Heart right ventricle (tissue), 16 donors: ENCODE data around the gene MBP. TPM values are rescaled to one million over a fixed set of nuclear protein-coding genes. Genes with fewer than 3 reads are reported as not detected.

Experiments
- ATAC-seq, 8 donors: fragments of 200-7000 bp; cut with Tn5 transposase; one replicate each; pipeline ENCODE4 v1.9.1; 2020; ENCODE audit warnings: mild to moderate bottlenecking in 8 of 8, moderate library complexity in 8 of 8, moderate number of reproducible peaks in 1 of 8
- DNase-seq, 2 donors: peaks; one replicate each; pipeline ENCODE4 v3.0.0-alpha.2; 2020
- H3K27ac ChIP-seq, 10 donors: fragments of 200-600 bp; sonication (generic) in 2 of 10; one replicate each; pipeline versions ENCODE4 v1.5.0 to v1.8.0; 2020 to 2022; ENCODE audit warnings: mild to moderate bottlenecking in 3 of 10
- H3K27me3 ChIP-seq, 7 donors: fragments of 200-600 bp; one replicate each; pipeline ENCODE4 v1.8.0; 2021 to 2022; ENCODE audit warnings: mild to moderate bottlenecking in 2 of 7
- H3K36me3 ChIP-seq, 9 donors: fragments of 200-600 bp; sonication (generic) in 1 of 9; one replicate each; pipeline versions ENCODE4 v1.5.0 to v1.8.0; 2020 to 2022; ENCODE audit warnings: mild to moderate bottlenecking in 2 of 9
- H3K4me1 ChIP-seq, 9 donors: fragments of 200-600 bp; sonication (generic) in 1 of 9; one replicate each; pipeline versions ENCODE4 v1.5.0 to v1.8.0; 2020 to 2022; ENCODE audit warnings: mild to moderate bottlenecking in 4 of 9
- H3K4me3 ChIP-seq, 10 donors: fragments of 200-600 bp; sonication (generic) in 2 of 10; one replicate each; pipeline versions ENCODE4 v1.5.0 to v1.8.0; 2020 to 2022; ENCODE audit warnings: mild to moderate bottlenecking in 7 of 10, moderate library complexity in 2 of 10
- H3K9me3 ChIP-seq, 11 donors: fragments of 200-600 bp in 10 of 11; sonication (generic) in 2 of 11; one replicate each; pipeline versions ENCODE4 v1.5.0 to v1.8.0; 2013 to 2022; ENCODE audit warnings: mild to moderate bottlenecking in 2 of 11, control low read depth in 1 of 11, moderate library complexity in 1 of 11
- WGBS, 2 donors: extraction: QIAGEN DNeasy Blood & Tissue Kit; methylation state at CpG; one replicate each; pipeline ENCODE4 v1.1.7; 2013; ENCODE audit warnings: inconsistent platforms in 1 of 2; 5-methylcytosine and 5-hydroxymethylcytosine counted together
- intact Hi-C, 10 donors: fragments of 100-400 bp; cut with DNase I; formaldehyde crosslinking; loops; one replicate each; pipeline versions ENCODE4 v1.11.1 to v1.14.2; 2022
- polyA plus RNA-seq, 2 donors: library from polyadenylated mRNA; stranded (reverse); fragments of 200-250 nt; gene quantifications; one replicate each; pipeline ENCODE4 v1.2.3, GENCODE V29; 2013
- total RNA-seq, 10 donors: library from RNA; stranded (reverse); fragmentation: NEBNext Ultra II Directional in 3 of 10; extraction: Animal tissue kit (Norgen Biotek cat#: 25700) in 3 of 10; gene quantifications; one replicate each; pipeline versions ENCODE4 v1.2.1 to v1.2.4, GENCODE V29; 2021 to 2023
- TF ChIP-seq, protein P1 (sequence below), 9 donors: fragments of 200-600 bp; sonication (generic) in 2 of 9; IDR thresholded peaks; one replicate each; pipeline versions ENCODE4 v1.5.0 to v1.8.0; 2021 to 2022; ENCODE audit warnings: antibody characterized with exemption in 9 of 9, mild to moderate bottlenecking in 5 of 9, moderate library complexity in 1 of 9
- donor health status: Arrhythmogenic right ventricular cardiomyopathy.
- donor health status: ischemic (EF 13 %, LVEDD 7.1; RV severe dilation, severe dysfunction).
- donor health status: healthy with polysubstance abuse.
- donor health status: DM: no; HTN: yes; CAD: no.
- donor health status: DM: no; HTN: no; CAD: no.
- donor health status: ischemic (EF 25% LVEDD 6.9; RV normal size, moderate dysfunction).
- donor health status: ischemic (EF 25% LVEDD 5.7; RV mildly dilated, moderate dysfunction).
- donor health status: healthy.
- donor health status: DM: yes; HTN: yes; CAD: no.
- donor health status: Ischemic cardiomyopathy.
- donor health status: ischemic (EF 35%, LVEDD 5.7; RV mildly dilated, moderate dysfunction).
- donor health status: nonischemic (EF 11% LVEDD 7.7; RV severe dilation, severe dysfunction).
- donor health status: DM: yes; HTN: yes; CAD: no.
- donor health status: PGD.
- donor health status: ischemic (EF 29% LVEDD 5.4; RV normal size, mild dysfunction).
- donor health status: nonischemic (EF 23%, LVEDD 6.1; RV moderate dilation, normal function).

Gene MBP
- total and polyA plus RNA-seq, 12 donors: 3.0 to 70.8 (median 43.9) TPM

- Histone ChIP-seq H3K36me3 (no peaks in the 10 kb centered on the region), H3K9me3 (no peaks in the 10 kb centered on the region), H3K4me3 (no peak overlapping the region), H3K4me1 (peaks cover 0 to 20% (median 0%) of the 10 kb centered on the region in 9 donors), H3K27ac (no peak overlapping the region), H3K27me3 (peaks cover 0 to 25% (median 6%) of the 10 kb centered on the region in 7 donors)
- 77 to 78% methylated on average over 8 of the region's 8 CpGs for WGBS, 2 donors
- DNase-seq: no peak
- TF ChIP-seq, protein P1, sequence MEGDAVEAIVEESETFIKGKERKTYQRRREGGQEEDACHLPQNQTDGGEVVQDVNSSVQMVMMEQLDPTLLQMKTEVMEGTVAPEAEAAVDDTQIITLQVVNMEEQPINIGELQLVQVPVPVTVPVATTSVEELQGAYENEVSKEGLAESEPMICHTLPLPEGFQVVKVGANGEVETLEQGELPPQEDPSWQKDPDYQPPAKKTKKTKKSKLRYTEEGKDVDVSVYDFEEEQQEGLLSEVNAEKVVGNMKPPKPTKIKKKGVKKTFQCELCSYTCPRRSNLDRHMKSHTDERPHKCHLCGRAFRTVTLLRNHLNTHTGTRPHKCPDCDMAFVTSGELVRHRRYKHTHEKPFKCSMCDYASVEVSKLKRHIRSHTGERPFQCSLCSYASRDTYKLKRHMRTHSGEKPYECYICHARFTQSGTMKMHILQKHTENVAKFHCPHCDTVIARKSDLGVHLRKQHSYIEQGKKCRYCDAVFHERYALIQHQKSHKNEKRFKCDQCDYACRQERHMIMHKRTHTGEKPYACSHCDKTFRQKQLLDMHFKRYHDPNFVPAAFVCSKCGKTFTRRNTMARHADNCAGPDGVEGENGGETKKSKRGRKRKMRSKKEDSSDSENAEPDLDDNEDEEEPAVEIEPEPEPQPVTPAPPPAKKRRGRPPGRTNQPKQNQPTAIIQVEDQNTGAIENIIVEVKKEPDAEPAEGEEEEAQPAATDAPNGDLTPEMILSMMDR (IDR thresholded peaks at IDR 0.05): no peak
- no peak for ATAC-seq
- intact Hi-C loops: no loop called here
Observed at GRCh38 chr18:77162580-77162979, 30.0 kb upstream of the MBP start.

DNA sequence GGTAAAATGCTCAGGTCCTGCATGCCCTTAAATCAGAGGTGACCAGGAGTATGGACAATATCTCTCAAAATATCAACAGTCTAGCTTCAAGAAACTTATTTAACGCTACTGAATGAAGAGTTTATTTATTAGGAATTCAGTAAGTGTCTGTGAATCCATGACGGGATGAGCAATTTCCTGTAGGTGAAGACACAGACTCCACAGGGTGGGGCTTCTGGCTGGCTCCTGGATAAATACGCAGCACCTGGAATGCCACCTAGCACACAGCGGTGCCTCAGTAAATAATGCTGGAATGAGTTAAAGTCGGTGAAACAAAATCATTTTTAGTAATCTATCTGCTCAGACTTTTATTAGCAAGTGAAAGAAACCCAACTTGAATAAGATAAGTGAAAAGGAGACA is 29.4 kb upstream of the MBP start:
- WGBS, 2 donors: 67 to 76% methylated on average over 5 of the region's 5 CpGs
- peaks cover 0 to 25% (median 6%) of the 10 kb centered on the region in 7 donors for H3K27me3 ChIP-seq
- H3K27ac ChIP-seq: no peak overlapping the region
- intact Hi-C loops: no loop called here
- DNase-seq (no peak), ATAC-seq (no peak)
- H3K36me3 ChIP-seq: no peaks in the 10 kb centered on the region
- H3K4me1 ChIP-seq: peaks cover 0 to 20% (median 0%) of the 10 kb centered on the region in 9 donors
- no peak overlapping the region for H3K4me3 ChIP-seq
- no peaks in the 10 kb centered on the region for H3K9me3 ChIP-seq
- TF ChIP-seq, protein P1 (IDR thresholded peaks at IDR 0.05): no peak

- H3K9me3 ChIP-seq: no peaks in the 10 kb centered on the region
- H3K36me3 ChIP-seq: no peaks in the 10 kb centered on the region
- DNase-seq (no peak), ATAC-seq (no peak)
- H3K27me3 ChIP-seq: peaks cover 0 to 25% (median 6%) of the 10 kb centered on the region in 7 donors
- intact Hi-C loops: no loop called here
- no peak overlapping the region for H3K4me3 ChIP-seq
- TF ChIP-seq, protein P1 (IDR thresholded peaks at IDR 0.05): no peak
- no peak overlapping the region for H3K27ac ChIP-seq
- WGBS, 2 donors: 72 to 77% methylated on average over 7 of the region's 7 CpGs
- H3K4me1 ChIP-seq: peaks cover 0 to 20% (median 0%) of the 10 kb centered on the region in 9 donors
Observed at GRCh38 chr18:77161383-77161782, 28.8 kb upstream of the MBP start.

DNA sequence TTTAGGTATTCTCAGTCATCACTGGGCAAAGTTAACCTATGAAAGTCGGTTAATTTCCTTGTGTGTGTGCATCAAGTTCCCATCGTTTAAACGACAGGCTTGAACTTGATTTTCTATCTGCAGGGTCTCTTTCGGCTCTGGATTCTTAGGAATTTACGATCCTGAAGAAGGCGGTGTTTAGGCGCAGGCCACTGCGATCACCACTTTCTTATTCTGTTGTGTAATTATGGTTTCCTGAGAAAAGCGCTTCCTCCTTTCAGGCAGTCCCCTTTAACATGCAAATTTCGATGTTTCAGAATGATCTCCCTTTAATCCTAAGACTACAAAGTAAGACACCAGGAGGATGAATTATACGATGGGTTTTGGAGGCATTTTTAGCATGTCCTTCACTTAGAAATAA is 27.9 kb upstream of the MBP start:
- no peak overlapping the region for H3K27ac ChIP-seq
- H3K27me3 ChIP-seq: peaks cover 0 to 22% (median 6%) of the 10 kb centered on the region in 7 donors
- WGBS, 2 donors: 46 to 55% methylated on average over 11 of the region's 11 CpGs
- intact Hi-C loops: no loop called here
- TF ChIP-seq, protein P1 (IDR thresholded peaks at IDR 0.05): no peak
- no peaks in the 10 kb centered on the region for H3K36me3 ChIP-seq
- DNase-seq (no peak), ATAC-seq (no peak)
- H3K4me3 ChIP-seq: no peak overlapping the region
- peaks cover 0 to 15% (median 0%) of the 10 kb centered on the region in 9 donors for H3K4me1 ChIP-seq
- no peaks in the 10 kb centered on the region for H3K9me3 ChIP-seq
